ENCODE data around the gene RMI2. TPM values are rescaled to one million over a fixed set of nuclear protein-coding genes. Genes with fewer than 3 reads are reported as not detected.

Gene RMI2
- total RNA-seq, 1 experiment from 2014 or later = 11.1 TPM

GRCh38 chr16:11320170-11320569, 25.1 kb upstream of the RMI2 start:
- ATAC-seq (no peak), DNase-seq (ENCODE audit: low read depth, low spot score) (no peak)
- Histone ChIP-seq H3K36me3 (ENCODE audit: control insufficient read depth, insufficient read depth, low read length) (no peaks in the 10 kb centered on the region), H3K9me3 (ENCODE audit: control insufficient read depth, insufficient read depth, low read depth, low read length) (no peaks in the 10 kb centered on the region), H3K4me1 (ENCODE audit: control insufficient read depth, insufficient read depth, low read length) (peaks cover 2% of the 10 kb centered on the region; the same call in 1 of the 2 replicates), H3K27ac (ENCODE audit: low read length) (no peak overlapping the region), H3K27me3 (ENCODE audit: control insufficient read depth, insufficient read depth, low read length) (no peaks in the 10 kb centered on the region), H3K4me3 (ENCODE audit: low read depth in 2 of 2, low read length in 2 of 2) (no peak overlapping the region)
- no peak for TF ChIP-seq POLR2AphosphoS5 (IDR thresholded peaks at IDR 0.05; ENCODE audit: low read depth, low read length)
- in situ Hi-C loops (cut with HindIII; ENCODE audit: low pct_unique_long_range_greater_than_20kb, low sequenced_read_pairs) (no loop called here), intact Hi-C loops (cut with micrococcal nuclease; ENCODE audit: unreplicated experiment) (no loop called here)
- BruUV-seq (replicated peaks) = no TSS peak
- ChIA-PET POLR2A (no interaction called here), CTCF (no interaction called here)

GRCh38 chr16:11321662-11322061, 23.6 kb upstream of the RMI2 start:
- in situ Hi-C loops (cut with HindIII; ENCODE audit: low pct_unique_long_range_greater_than_20kb, low sequenced_read_pairs) = no loop called here
- intact Hi-C loops (cut with micrococcal nuclease; ENCODE audit: unreplicated experiment) = no loop called here
- ATAC-seq = no peak

More at GRCh38 chr16:11321662-11322061, 23.6 kb upstream of the RMI2 start:
- ChIA-PET CTCF (no interaction called here), POLR2A (no interaction called here)
- Histone ChIP-seq H3K36me3 (ENCODE audit: control insufficient read depth, insufficient read depth, low read length) (no peaks in the 10 kb centered on the region), H3K4me1 (ENCODE audit: control insufficient read depth, insufficient read depth, low read length) (0 out of 2 replicates have a peak, but pooled peaks cover 2% of the 10 kb centered on the region), H3K4me3 (ENCODE audit: low read depth in 2 of 2, low read length in 2 of 2) (no peak overlapping the region), H3K27me3 (ENCODE audit: control insufficient read depth, insufficient read depth, low read length) (no peaks in the 10 kb centered on the region), H3K27ac (ENCODE audit: low read length) (no peak overlapping the region), H3K9me3 (ENCODE audit: control insufficient read depth, insufficient read depth, low read depth, low read length) (no peaks in the 10 kb centered on the region)
- BruUV-seq (replicated peaks) = no TSS peak
- no peak for DNase-seq (ENCODE audit: low read depth, low spot score)
- TF ChIP-seq SIN3A (IDR thresholded peaks at IDR 0.05; ENCODE audit: borderline replicate concordance, insufficient read depth, low read depth, low read length) (no peak), TCF7L2 (IDR thresholded peaks at IDR 0.05; ENCODE audit: low read depth, low read length) (no peak), REST (IDR thresholded peaks at IDR 0.05; ENCODE audit: insufficient read depth in 1 of 2, low read depth in 2 of 2, low read length in 1 of 2) (no peak), POLR2AphosphoS5 (IDR thresholded peaks at IDR 0.05; ENCODE audit: low read depth, low read length) (no peak), CTCF (IDR thresholded peaks at IDR 0.05) (no peak)
